Peyer's patch (tissue), 4 donors: Measurements from ENCODE around the gene TMEM72. TPM values are rescaled to one million over a fixed set of nuclear protein-coding genes. Genes with fewer than 3 reads are reported as not detected.

ENCODE experiments used
- DNase-seq, 3 donors: peaks; one replicate each; pipeline ENCODE4 v3.0.0-alpha.2; 2017 to 2019
- H3K27ac ChIP-seq, 4 donors: fragments of 200-600 bp; sonication (generic); one replicate each; pipeline ENCODE4 v1.5.1; 2016 to 2019
- H3K27me3 ChIP-seq, 2 donors: fragments of 200-600 bp; sonication (generic); one replicate each; pipeline ENCODE4 v1.5.1; 2019
- H3K36me3 ChIP-seq, 3 donors: fragments of 200-600 bp; sonication (generic); one replicate each; pipeline ENCODE4 v1.5.1; 2016 to 2019
- H3K4me1 ChIP-seq, 4 donors: fragments of 200-600 bp; sonication (generic); one replicate each; pipeline ENCODE4 v1.5.1; 2016 to 2019
- H3K4me3 ChIP-seq, 4 donors: fragments of 200-600 bp; sonication (generic); 1 replicate in 3 of 4; 2 replicates in 1 of 4; pipeline ENCODE4 v1.5.1; 2016 to 2019; ENCODE audit warnings: mild to moderate bottlenecking in 1 of 4
- H3K9me3 ChIP-seq, 4 donors: fragments of 200-600 bp; sonication (generic); one replicate each; pipeline ENCODE4 v1.5.1; 2016 to 2019; ENCODE audit warnings: mild to moderate bottlenecking in 1 of 4
- CTCF ChIP-seq, 6 experiments: fragments of 450-650 bp in 4 of 6; fragments of 200-600 bp in 2 of 6; sonication (generic) in 1 of 6; IDR thresholded peaks; one replicate each; pipeline ENCODE4 v1.5.1; 2017 to 2019; ENCODE audit warnings: antibody characterized with exemption in 6 of 6, mild to moderate bottlenecking in 3 of 6, moderate library complexity in 1 of 6
- POLR2A ChIP-seq, 2 donors: fragments of 450-650 bp; IDR thresholded peaks; one replicate each; pipeline ENCODE4 v1.5.1; 2017; ENCODE audit warnings: antibody characterized with exemption in 2 of 2, mild to moderate bottlenecking in 2 of 2, moderate library complexity in 2 of 2
- total RNA-seq, 4 donors: library from RNA; depleted of rRNA; stranded (reverse); fragments of >200 nt; gene quantifications; one replicate each; pipeline ENCODE4 v1.1.0, GENCODE V29; 2016

The TMEM72 gene
- total RNA-seq, 4 donors from 2014 or later: 0.53 TPM; not detected in 3

GRCh38 chr10:44944354-44944753 is 33.2 kb downstream of the TMEM72 start:
- TF ChIP-seq CTCF (IDR thresholded peaks at IDR 0.05): no peak
- no peak for TF ChIP-seq POLR2A (IDR thresholded peaks at IDR 0.05)

GRCh38 chr10:44946205-44946604 is 35.1 kb downstream of the TMEM72 start:
- Histone ChIP-seq H3K36me3 (no peaks in the 10 kb centered on the region), H3K27me3 (no peaks in the 10 kb centered on the region), H3K9me3 (peaks cover 0 to 3% (median 0%) of the 10 kb centered on the region in 4 donors), H3K4me3 (no peak overlapping the region), H3K4me1 (peaks cover 0 to 10% (median 2%) of the 10 kb centered on the region in 4 donors), H3K27ac (no peak overlapping the region)
- no peak for DNase-seq
- TF ChIP-seq POLR2A (IDR thresholded peaks at IDR 0.05): no peak
- TF ChIP-seq CTCF (IDR thresholded peaks at IDR 0.05): no peak

More at GRCh38 chr10:44944354-44944753, 33.2 kb downstream of the TMEM72 start:
- H3K9me3 ChIP-seq: peaks cover 0 to 3% (median 0%) of the 10 kb centered on the region in 4 donors
- no peak for DNase-seq
- H3K27me3 ChIP-seq: no peaks in the 10 kb centered on the region
- H3K4me3 ChIP-seq: no peak overlapping the region
- no peaks in the 10 kb centered on the region for H3K4me1 ChIP-seq
- H3K36me3 ChIP-seq: no peaks in the 10 kb centered on the region
- H3K27ac ChIP-seq: no peak overlapping the region

- no peaks in the 10 kb centered on the region for H3K27me3 ChIP-seq
- H3K36me3 ChIP-seq: no peaks in the 10 kb centered on the region
- no peak for TF ChIP-seq POLR2A (IDR thresholded peaks at IDR 0.05)
- TF ChIP-seq CTCF (IDR thresholded peaks at IDR 0.05): no peak
- DNase-seq: peak in 1 of 3 donors; percentile 29
- H3K27ac ChIP-seq: no peak overlapping the region
- peaks cover 0 to 3% (median 0%) of the 10 kb centered on the region in 4 donors for H3K9me3 ChIP-seq
- H3K4me3 ChIP-seq: no peak overlapping the region
- H3K4me1 ChIP-seq: peaks cover 0 to 10% (median 2%) of the 10 kb centered on the region in 4 donors
Observed at GRCh38 chr10:44947371-44948152, 36.4 kb downstream of the TMEM72 start.

- TF ChIP-seq CTCF (IDR thresholded peaks at IDR 0.05): no peak
- no peak for TF ChIP-seq POLR2A (IDR thresholded peaks at IDR 0.05)
- no peak overlapping the region for H3K27ac ChIP-seq
- peaks cover 0 to 10% (median 2%) of the 10 kb centered on the region in 4 donors for H3K4me1 ChIP-seq
- no peaks in the 10 kb centered on the region for H3K36me3 ChIP-seq
- DNase-seq: no peak
- no peaks in the 10 kb centered on the region for H3K27me3 ChIP-seq
- H3K9me3 ChIP-seq: peaks cover 0 to 3% (median 0%) of the 10 kb centered on the region in 4 donors
- H3K4me3 ChIP-seq: no peak overlapping the region
Observed at GRCh38 chr10:44948642-44949041, 37.5 kb downstream of the TMEM72 start.

GRCh38 chr10:44949127-44949802 is 38.1 kb downstream of the TMEM72 start:
- H3K4me1 ChIP-seq: peaks cover 0 to 10% (median 2%) of the 10 kb centered on the region in 4 donors
- no peak for TF ChIP-seq POLR2A (IDR thresholded peaks at IDR 0.05)
- no peak for TF ChIP-seq CTCF (IDR thresholded peaks at IDR 0.05)
- no peaks in the 10 kb centered on the region for H3K36me3 ChIP-seq
- H3K27me3 ChIP-seq: no peaks in the 10 kb centered on the region
- peaks cover 0 to 3% (median 0%) of the 10 kb centered on the region in 4 donors for H3K9me3 ChIP-seq
- H3K27ac ChIP-seq: peak overlapping the region in 1 of 4 donors; percentile 56
- no peak overlapping the region for H3K4me3 ChIP-seq
- no peak for DNase-seq
